Measurements from ENCODE around the gene ELP5. TPM values are rescaled to one million over a fixed set of nuclear protein-coding genes. Genes with fewer than 3 reads are reported as not detected.

The ELP5 gene
- polyA plus RNA-seq, 1 experiment, result 25.9 TPM

DNA sequence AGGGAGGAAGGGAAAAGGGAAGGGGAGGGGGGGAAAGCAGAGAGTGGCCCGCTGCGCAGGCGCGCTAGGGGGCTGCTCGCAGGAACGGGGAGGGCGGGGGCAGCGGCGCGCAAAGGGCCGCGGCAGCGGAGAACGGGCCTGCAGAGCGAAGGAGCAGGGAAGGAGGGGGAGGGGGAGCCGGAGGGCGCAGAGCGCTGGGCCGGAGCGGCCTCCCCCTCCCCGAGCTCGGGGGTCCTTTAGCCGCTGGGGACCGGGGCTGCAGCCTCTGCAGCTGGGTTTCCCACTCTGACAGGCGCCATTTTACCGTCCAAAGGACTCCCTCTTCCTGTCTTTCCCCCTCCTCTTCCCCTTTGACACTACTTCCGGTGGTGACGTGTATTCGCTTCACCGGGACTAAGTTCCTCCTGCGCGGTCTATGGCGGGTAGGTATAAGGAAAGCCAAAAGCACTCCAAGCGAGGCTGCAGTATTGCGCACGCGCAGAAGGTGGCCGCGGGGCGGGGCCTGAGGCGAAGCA, 297 bp upstream of the ELP5 start, which contains the start of gene CTDNEP1:
CTDNEP1 (minus strand) TSS at position 74 of the 515 bp plus-strand sequence. CDS start 438 bp downstream, outside the sequence.
- DNase-seq (ENCODE audit: low read depth, low spot score), result peak; percentile 99
- TF ChIP-seq, protein P1, sequence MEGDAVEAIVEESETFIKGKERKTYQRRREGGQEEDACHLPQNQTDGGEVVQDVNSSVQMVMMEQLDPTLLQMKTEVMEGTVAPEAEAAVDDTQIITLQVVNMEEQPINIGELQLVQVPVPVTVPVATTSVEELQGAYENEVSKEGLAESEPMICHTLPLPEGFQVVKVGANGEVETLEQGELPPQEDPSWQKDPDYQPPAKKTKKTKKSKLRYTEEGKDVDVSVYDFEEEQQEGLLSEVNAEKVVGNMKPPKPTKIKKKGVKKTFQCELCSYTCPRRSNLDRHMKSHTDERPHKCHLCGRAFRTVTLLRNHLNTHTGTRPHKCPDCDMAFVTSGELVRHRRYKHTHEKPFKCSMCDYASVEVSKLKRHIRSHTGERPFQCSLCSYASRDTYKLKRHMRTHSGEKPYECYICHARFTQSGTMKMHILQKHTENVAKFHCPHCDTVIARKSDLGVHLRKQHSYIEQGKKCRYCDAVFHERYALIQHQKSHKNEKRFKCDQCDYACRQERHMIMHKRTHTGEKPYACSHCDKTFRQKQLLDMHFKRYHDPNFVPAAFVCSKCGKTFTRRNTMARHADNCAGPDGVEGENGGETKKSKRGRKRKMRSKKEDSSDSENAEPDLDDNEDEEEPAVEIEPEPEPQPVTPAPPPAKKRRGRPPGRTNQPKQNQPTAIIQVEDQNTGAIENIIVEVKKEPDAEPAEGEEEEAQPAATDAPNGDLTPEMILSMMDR (IDR thresholded peaks at IDR 0.05; ENCODE audit: low read depth, low read length), result no peak
- POLR2A ChIA-PET, result interaction anchor here (0.6 to 1.6 kb wide), 4 partner anchors 9 to 61 kb away, joined by 3 to 18 read pairs (median 7); partner anchors contain the start of genes ACADVL, DLG4, DVL2 and GABARAP
- Histone ChIP-seq H3K9me3 (ENCODE audit: control insufficient read depth, insufficient read depth, low read length) (no peaks in the 10 kb centered on the region; the same call in 1 of the 2 replicates), H3K4me3 (ENCODE audit: low read depth, low read length) (peak within 1 kb of the TSS; percentile 93), H3K27me3 (ENCODE audit: control insufficient read depth, insufficient read depth, low read length) (no peaks in the 10 kb centered on the region), H3K27ac (ENCODE audit: low read depth, low read length) (peak within 1 kb of the TSS; percentile 100)
- CTCF ChIA-PET, result interaction anchor here (0.9 kb wide), 1 partner anchor 9 kb away, joined by 6 read pairs; the partner anchor contains the start of gene GABARAP

DNA sequence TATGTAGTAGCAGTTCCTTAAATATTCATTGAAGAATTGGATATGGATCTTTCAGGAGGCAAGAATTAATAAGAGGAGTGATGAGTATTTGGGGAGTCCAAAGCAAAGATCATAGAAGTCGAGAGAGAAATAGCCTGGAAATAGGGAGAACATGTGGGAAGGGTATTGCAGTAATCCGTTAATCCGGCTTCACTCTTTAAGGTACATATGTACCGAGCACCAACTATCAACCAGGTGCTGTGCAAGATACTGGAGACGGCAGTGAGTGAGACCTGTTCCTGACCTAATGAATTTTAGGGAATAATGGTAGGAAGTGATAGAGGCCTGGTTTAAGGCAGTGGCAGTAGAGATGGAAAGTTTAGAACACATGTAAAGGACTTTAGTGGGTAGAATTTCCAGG, 1.1 kb downstream of the ELP5 start:
- ChIA-PET CTCF (no interaction called here), POLR2A (no interaction called here)
- no peak overlapping the region for H3K27ac ChIP-seq (ENCODE audit: low read depth, low read length)

DNA sequence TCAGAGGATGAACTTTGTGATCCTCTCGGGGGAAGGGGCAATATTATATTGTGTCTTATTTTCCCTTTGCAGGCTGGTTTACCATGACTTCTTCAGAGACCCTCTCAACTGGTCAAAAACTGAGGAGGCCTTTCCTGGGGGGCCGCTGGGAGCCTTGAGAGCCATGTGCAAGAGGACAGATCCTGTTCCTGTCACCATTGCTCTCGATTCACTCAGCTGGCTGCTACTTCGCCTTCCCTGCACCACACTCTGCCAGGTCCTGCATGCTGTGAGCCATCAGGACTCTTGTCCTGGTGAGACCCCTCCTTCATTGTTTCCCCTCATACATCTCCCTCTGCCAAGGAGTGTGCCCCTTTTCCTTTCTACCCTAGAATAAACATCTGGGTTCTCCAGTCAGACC, 2.5 kb downstream of the ELP5 start:
- Histone ChIP-seq H3K9me3 (ENCODE audit: control insufficient read depth, insufficient read depth, low read length) (no peaks in the 10 kb centered on the region; the same call in 1 of the 2 replicates), H3K27me3 (ENCODE audit: control insufficient read depth, insufficient read depth, low read length) (no peaks in the 10 kb centered on the region), H3K27ac (ENCODE audit: low read depth, low read length) (no peak overlapping the region), H3K4me3 (ENCODE audit: low read depth, low read length) (no peak overlapping the region)
- TF ChIP-seq, protein P1 (IDR thresholded peaks at IDR 0.05; ENCODE audit: low read depth, low read length), result no peak
- ChIA-PET CTCF (interaction anchor here (1.4 kb wide), 1 partner anchor 306 kb away, joined by 3 read pairs; no protein-coding TSS in a partner anchor), POLR2A (interaction anchor here (0.6 kb wide), 1 partner anchor 16 kb away, joined by 5 read pairs; no protein-coding TSS in a partner anchor)
- no peak for DNase-seq (ENCODE audit: low read depth, low spot score)

More for the DNA sequence above, 1.1 kb downstream of the ELP5 start:
- no peaks in the 10 kb centered on the region for H3K27me3 ChIP-seq (ENCODE audit: control insufficient read depth, insufficient read depth, low read length)
- peak overlapping the region; percentile 93 for H3K4me3 ChIP-seq (ENCODE audit: low read depth, low read length)
- TF ChIP-seq, protein P1 (IDR thresholded peaks at IDR 0.05; ENCODE audit: low read depth, low read length), result no peak
- no peaks in the 10 kb centered on the region; the same call in 1 of the 2 replicates for H3K9me3 ChIP-seq (ENCODE audit: control insufficient read depth, insufficient read depth, low read length)
- no peak for DNase-seq (ENCODE audit: low read depth, low spot score)

DNA sequence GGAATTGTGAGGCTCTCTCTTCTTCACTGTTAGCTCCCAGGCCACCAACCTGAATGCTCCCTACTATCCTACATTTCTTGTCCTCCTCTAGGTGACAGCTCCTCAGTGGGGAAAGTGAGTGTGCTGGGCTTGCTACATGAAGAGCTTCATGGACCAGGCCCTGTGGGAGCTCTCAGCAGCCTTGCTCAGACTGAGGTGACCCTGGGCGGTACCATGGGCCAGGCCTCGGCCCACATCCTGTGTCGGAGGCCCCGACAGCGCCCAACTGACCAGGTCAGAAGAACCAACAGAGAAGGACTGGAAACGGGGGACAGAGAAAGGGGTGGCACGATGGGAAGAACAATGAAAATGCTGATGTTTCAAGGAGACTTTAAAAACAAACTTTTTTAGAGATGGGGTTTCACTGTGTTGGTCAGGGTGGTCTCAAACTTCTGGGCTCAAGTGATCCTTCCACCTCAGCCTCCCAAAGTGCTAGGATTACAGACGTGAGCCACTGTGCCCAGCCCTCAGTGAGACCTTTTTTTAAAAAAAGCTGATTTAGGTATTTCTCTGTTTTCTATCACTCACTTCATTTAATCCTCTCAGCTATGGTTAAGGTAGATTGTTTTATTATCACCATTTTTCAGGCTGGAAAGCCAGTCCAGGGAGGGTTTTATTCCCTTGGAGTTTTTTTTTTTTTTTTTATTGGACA, 4.9 kb downstream of the ELP5 start:
- POLR2A ChIA-PET, result no interaction called here
- Histone ChIP-seq H3K4me3 (ENCODE audit: low read depth, low read length) (no peak overlapping the region), H3K27ac (ENCODE audit: low read depth, low read length) (no peak overlapping the region), H3K27me3 (ENCODE audit: control insufficient read depth, insufficient read depth, low read length) (peaks cover 1% of the 10 kb centered on the region), H3K9me3 (ENCODE audit: control insufficient read depth, insufficient read depth, low read length) (no peaks in the 10 kb centered on the region; the same call in 1 of the 2 replicates)
- DNase-seq (ENCODE audit: low read depth, low spot score), result no peak
- TF ChIP-seq, protein P1 (IDR thresholded peaks at IDR 0.05; ENCODE audit: low read depth, low read length), result no peak
- CTCF ChIA-PET, result interaction anchor here (1.3 kb wide), 1 partner anchor 23 kb away, joined by 3 read pairs; no protein-coding TSS in a partner anchor

Measured in AG04450 (cell line).